Neural crest cell (in vitro differentiated cells): Measurements from ENCODE around the gene RABGAP1L. TPM values are rescaled to one million over a fixed set of nuclear protein-coding genes. Genes with fewer than 3 reads are reported as not detected.
"Not testable (repeated sequence)": the region's sequence is repeated elsewhere in the genome, so short reads cannot be mapped to it uniquely, and the experiment has no call there.

ENCODE experiments used
- DNase-seq: peaks from one replicate; pipeline ENCODE4 v3.0.0; 2021; ENCODE audit warnings: low read depth, mixed read lengths, low spot score
- H3K27ac Mint-ChIP-seq: one replicate; pipeline ENCODE4 v1.8.0; 2021; ENCODE audit warnings: mild to moderate bottlenecking, mixed read lengths; ENCODE audit not compliant: unreplicated experiment
- H3K27me3 Mint-ChIP-seq: 2 replicates; pipeline ENCODE4 v1.8.0; 2021; ENCODE audit warnings: low read depth, mild to moderate bottlenecking, mixed read lengths
- H3K36me3 Mint-ChIP-seq: 2 replicates; pipeline ENCODE4 v1.8.0; 2021; ENCODE audit warnings: low read depth, mild to moderate bottlenecking, mixed read lengths
- H3K4me1 Mint-ChIP-seq: 2 replicates; pipeline ENCODE4 v1.8.0; 2021; ENCODE audit warnings: mixed read lengths
- H3K4me3 Mint-ChIP-seq: one replicate; pipeline ENCODE4 v1.8.0; 2021; ENCODE audit warnings: mild to moderate bottlenecking, mixed read lengths
- H3K9me3 Mint-ChIP-seq: 2 replicates; pipeline ENCODE4 v1.8.0; 2021; ENCODE audit warnings: mixed read lengths
- CTCF ChIP-seq: fragments of 200-600 bp; sonication (generic); conservative IDR thresholded peaks from 2 replicates; pipeline ENCODE4 v1.5.0; 2021; ENCODE audit warnings: antibody characterized with exemption, mild to moderate bottlenecking
- total RNA-seq: library from RNA; stranded (reverse); gene quantifications from 2 replicates; pipeline ENCODE4 v1.2.1, GENCODE V29; 2021

The RABGAP1L gene
- total RNA-seq, 1 donor from 2014 or later, result 25.6 TPM

GRCh38 chr1:175043824-175044223 is 884.5 kb downstream of the RABGAP1L start:
- Mint-ChIP-seq H3K27me3 (no peaks in the 10 kb centered on the region), H3K9me3 (peaks cover 10% of the 10 kb centered on the region), H3K4me1 (peaks cover 25% of the 10 kb centered on the region), H3K27ac (no peak overlapping the region), H3K4me3 (no peak overlapping the region), H3K36me3 (peaks cover 12% of the 10 kb centered on the region)
- no peak for TF ChIP-seq CTCF
- DNase-seq, result peak; percentile 8

- not testable (repeated sequence) for H3K27ac Mint-ChIP-seq, H3K4me3 Mint-ChIP-seq, H3K27me3 Mint-ChIP-seq, DNase-seq
- H3K4me1 Mint-ChIP-seq, result peaks cover 25% of the 10 kb centered on the region
- peaks cover 12% of the 10 kb centered on the region for H3K36me3 Mint-ChIP-seq
- H3K9me3 Mint-ChIP-seq, result peaks cover 10% of the 10 kb centered on the region
Measured at GRCh38 chr1:175044591-175044990, 885.3 kb downstream of the RABGAP1L start.

Other genes starting within 250 kb of the RABGAP1L start
- 0.18 TPM in 1 of 2 replicates, not detected in the other for gene SERPINC1, start 242.2 kb upstream of the RABGAP1L start, total RNA-seq
- 35.1 and 35.2 TPM in 2 replicates for gene RC3H1, start 137.2 kb upstream of the RABGAP1L start, total RNA-seq